ENCODE measurements around the gene TMEM242. TPM values are rescaled to one million over a fixed set of nuclear protein-coding genes. Genes with fewer than 3 reads are reported as not detected.

Gene TMEM242
- total and polyA plus RNA-seq, 2 of the 13 experiments (the other 11 are each of a cell fraction or from before 2014, with no cell fraction given) = 5.6 to 11.1 TPM

GRCh38 chr6:157240059-157240959, 83.0 kb downstream of the TMEM242 start (continued):
- TF ChIP-seq ZBTB46 (CRISPR knock-in tag; IDR thresholded peaks at IDR 0.05; ENCODE audit: borderline replicate concordance) (no peak), ZC3H13 (CRISPR knock-in tag; IDR thresholded peaks at IDR 0.05) (no peak), PAWR (CRISPR knock-in tag; IDR thresholded peaks at IDR 0.05; ENCODE audit: borderline replicate concordance) (no peak), ZNF768 (CRISPR knock-in tag; IDR thresholded peaks at IDR 0.05) (peak; percentile 58; the same call in 1 of the 2 replicates), THYN1 (CRISPR knock-in tag; IDR thresholded peaks at IDR 0.05; ENCODE audit: borderline replicate concordance, low read depth) (no peak), STAT6 (CRISPR knock-in tag; IDR thresholded peaks at IDR 0.05; ENCODE audit: borderline replicate concordance) (no peak), ZNF512 (CRISPR knock-in tag; IDR thresholded peaks at IDR 0.05) (no peak), ZNF552 (CRISPR knock-in tag; IDR thresholded peaks at IDR 0.05; ENCODE audit: borderline replicate concordance) (no peak), XBP1 (CRISPR knock-in tag; IDR thresholded peaks at IDR 0.05) (no peak), PITX1 (CRISPR knock-in tag; IDR thresholded peaks at IDR 0.05) (0 out of 2 replicates have a peak, but pooled peaks have one; percentile 23), PRDM10 (CRISPR knock-in tag; IDR thresholded peaks at IDR 0.05; ENCODE audit: low read depth) (no peak), ARID4A (CRISPR knock-in tag; IDR thresholded peaks at IDR 0.05; ENCODE audit: borderline replicate concordance) (no peak)
